Neural cell (in vitro differentiated cells): ENCODE results near the gene RAI2. TPM values are rescaled to one million over a fixed set of nuclear protein-coding genes. Genes with fewer than 3 reads are reported as not detected.

Source experiments
- H2AFZ ChIP-seq: fragments of 200-600, 300-800 bp; sonication (generic), shearing (Covaris generic); 2 replicates; pipeline ENCODE4 v1.6.0; 2014; ENCODE audit warnings: low read depth, mild to moderate bottlenecking, antibody characterized with exemption, low read length, moderate library complexity
- H3F3A ChIP-seq: fragments of 200-600 bp; shearing (Covaris generic); 2 replicates; pipeline ENCODE4 v1.6.1; 2016; ENCODE audit warnings: mild to moderate bottlenecking, moderate library complexity, mixed read lengths, antibody characterized with exemption, low read length; ENCODE audit not compliant: insufficient read depth, poor library complexity, severe bottlenecking
- H3K27ac ChIP-seq: fragments of 200-600, 300-800 bp; sonication (generic), shearing (Covaris generic); 2 replicates; pipeline ENCODE4 v1.5.1; 2014; ENCODE audit warnings: mild to moderate bottlenecking, low read length, moderate library complexity
- H3K27me3 ChIP-seq: fragments of 300-800, 200-600 bp; sonication (generic), shearing (Covaris generic); 2 replicates; pipeline ENCODE4 v1.6.0; 2014; ENCODE audit warnings: mild to moderate bottlenecking, low read depth, low read length, moderate library complexity; ENCODE audit not compliant: insufficient read depth
- H3K36me3 ChIP-seq: fragments of 300-800, 200-600 bp; sonication (generic), shearing (Covaris generic); 2 replicates; pipeline ENCODE4 v1.5.1; 2014; ENCODE audit warnings: mild to moderate bottlenecking, antibody characterized with exemption, low read length, moderate library complexity; ENCODE audit not compliant: insufficient read depth
- H3K4me2 ChIP-seq: fragments of 300-800, 200-600 bp; sonication (generic), shearing (Covaris generic); 2 replicates; pipeline ENCODE4 v1.6.0; 2014; ENCODE audit warnings: mild to moderate bottlenecking, low read length
- H3K4me3 ChIP-seq: fragments of 300-800, 200-600 bp; sonication (generic), shearing (Covaris generic); 2 replicates; pipeline ENCODE4 v1.5.1; 2014; ENCODE audit warnings: mild to moderate bottlenecking, low read length, moderate library complexity
- H3K79me2 ChIP-seq: fragments of 200-600 bp; shearing (Covaris generic); replicated peaks from 2 replicates; pipeline ENCODE4 v1.6.0; 2014; ENCODE audit warnings: mild to moderate bottlenecking, low read length, moderate library complexity; ENCODE audit not compliant: insufficient read depth
- H3K9ac ChIP-seq: fragments of 300-800, 200-600 bp; sonication (generic), shearing (Covaris generic); 2 replicates; pipeline ENCODE4 v1.6.1; 2016; ENCODE audit warnings: mild to moderate bottlenecking, low read length, mixed read lengths
- H3K9me2 ChIP-seq: fragments of 200-600 bp; shearing (Covaris generic); 2 replicates; pipeline ENCODE4 v1.6.1; 2016; ENCODE audit warnings: mild to moderate bottlenecking, low read length, mixed read lengths; ENCODE audit not compliant: insufficient read depth
- H3K9me3 ChIP-seq: fragments of 200-600, 300-800 bp; sonication (generic), shearing (Covaris generic); 2 replicates; pipeline ENCODE4 v1.6.1; 2016; ENCODE audit warnings: mild to moderate bottlenecking, mixed run types, low read length, moderate library complexity, mixed read lengths
- H4K20me1 ChIP-seq: fragments of 200-600 bp; shearing (Covaris generic); 2 replicates; pipeline ENCODE4 v1.6.1; 2016; ENCODE audit warnings: mild to moderate bottlenecking, mixed run types; ENCODE audit not compliant: insufficient read depth
- CTCF ChIP-seq: fragments of 450-650 bp; IDR thresholded peaks from 2 replicates; pipeline ENCODE4 v1.5.1; 2014; ENCODE audit warnings: antibody characterized with exemption, mild to moderate bottlenecking, moderate library complexity; ENCODE audit not compliant: poor library complexity, severe bottlenecking
- EP300 ChIP-seq: fragments of 450-650 bp; conservative IDR thresholded peaks from 2 replicates; pipeline ENCODE4 v1.6.1; 2014; ENCODE audit warnings: antibody characterized with exemption, mild to moderate bottlenecking, moderate library complexity; ENCODE audit not compliant: poor library complexity, severe bottlenecking
- EZH2 ChIP-seq: fragments of 200-600, 300-800 bp; shearing (Covaris generic), sonication (generic); IDR thresholded peaks from 2 replicates; pipeline ENCODE4 v1.6.1; 2014; ENCODE audit warnings: antibody characterized with exemption, low read length, borderline replicate concordance, mild to moderate bottlenecking; ENCODE audit not compliant: insufficient read depth, poor library complexity, severe bottlenecking
- MXI1 ChIP-seq: fragments of 450-650 bp; conservative IDR thresholded peaks from 2 replicates; pipeline ENCODE4 v1.6.1; 2014; ENCODE audit warnings: antibody characterized with exemption, mild to moderate bottlenecking; ENCODE audit not compliant: poor library complexity, severe bottlenecking
- POLR2AphosphoS5 ChIP-seq: IDR thresholded peaks from 2 replicates; pipeline ENCODE4 v1.6.1; 2012
- RAD21 ChIP-seq: fragments of 450-650 bp; conservative IDR thresholded peaks from 2 replicates; pipeline ENCODE4 v1.6.1; 2014; ENCODE audit warnings: antibody characterized with exemption, mild to moderate bottlenecking, moderate library complexity
- SMC3 ChIP-seq: fragments of 450-650 bp; conservative IDR thresholded peaks from 2 replicates; pipeline ENCODE4 v1.6.1; 2014; ENCODE audit warnings: antibody characterized with exemption, mild to moderate bottlenecking, moderate library complexity; ENCODE audit not compliant: poor library complexity
- TAF1 ChIP-seq: IDR thresholded peaks from 2 replicates; pipeline ENCODE4 v1.6.1; 2012; ENCODE audit warnings: low read depth
- polyA plus RNA-seq: library from polyadenylated mRNA; depleted of rRNA; stranded (reverse); fragments of >200 nt; gene quantifications from 2 replicates; pipeline ENCODE4 v1.2.3, GENCODE V29; 2014
- TF ChIP-seq, protein P1 (sequence below): IDR thresholded peaks from 2 replicates; pipeline ENCODE4 v1.6.1; 2012; ENCODE audit warnings: borderline replicate concordance

The RAI2 gene
- polyA plus RNA-seq, 1 donor from 2014 or later: 4.8 TPM

DNA sequence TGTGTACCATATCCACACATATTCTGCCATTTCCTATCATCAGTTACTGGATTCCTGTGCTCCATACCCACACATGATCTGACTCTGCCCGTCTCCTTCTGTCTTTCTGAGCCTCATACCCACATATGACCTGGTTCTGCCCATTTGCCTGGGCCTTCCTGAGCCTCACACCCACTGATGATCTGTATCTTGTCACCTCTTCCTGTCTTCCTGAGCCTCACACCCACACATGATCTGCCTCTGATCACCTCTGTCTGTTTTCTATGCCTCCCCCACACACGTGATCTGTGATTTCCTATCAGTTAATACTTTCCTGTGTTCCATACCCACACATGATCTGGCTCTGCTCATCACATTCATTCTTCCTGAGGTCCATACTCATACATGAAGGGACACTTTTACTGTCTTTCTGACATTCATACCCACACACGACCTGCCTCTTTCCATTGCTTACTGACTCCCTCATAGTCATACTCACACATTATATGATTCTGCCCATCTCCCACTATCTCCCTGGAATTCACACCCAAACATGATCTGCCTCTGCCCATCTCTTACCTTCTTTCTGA, 91.3 kb downstream of the RAI2 start:
- no peaks in the 10 kb centered on the region for H4K20me1 ChIP-seq
- TF ChIP-seq, protein P1, sequence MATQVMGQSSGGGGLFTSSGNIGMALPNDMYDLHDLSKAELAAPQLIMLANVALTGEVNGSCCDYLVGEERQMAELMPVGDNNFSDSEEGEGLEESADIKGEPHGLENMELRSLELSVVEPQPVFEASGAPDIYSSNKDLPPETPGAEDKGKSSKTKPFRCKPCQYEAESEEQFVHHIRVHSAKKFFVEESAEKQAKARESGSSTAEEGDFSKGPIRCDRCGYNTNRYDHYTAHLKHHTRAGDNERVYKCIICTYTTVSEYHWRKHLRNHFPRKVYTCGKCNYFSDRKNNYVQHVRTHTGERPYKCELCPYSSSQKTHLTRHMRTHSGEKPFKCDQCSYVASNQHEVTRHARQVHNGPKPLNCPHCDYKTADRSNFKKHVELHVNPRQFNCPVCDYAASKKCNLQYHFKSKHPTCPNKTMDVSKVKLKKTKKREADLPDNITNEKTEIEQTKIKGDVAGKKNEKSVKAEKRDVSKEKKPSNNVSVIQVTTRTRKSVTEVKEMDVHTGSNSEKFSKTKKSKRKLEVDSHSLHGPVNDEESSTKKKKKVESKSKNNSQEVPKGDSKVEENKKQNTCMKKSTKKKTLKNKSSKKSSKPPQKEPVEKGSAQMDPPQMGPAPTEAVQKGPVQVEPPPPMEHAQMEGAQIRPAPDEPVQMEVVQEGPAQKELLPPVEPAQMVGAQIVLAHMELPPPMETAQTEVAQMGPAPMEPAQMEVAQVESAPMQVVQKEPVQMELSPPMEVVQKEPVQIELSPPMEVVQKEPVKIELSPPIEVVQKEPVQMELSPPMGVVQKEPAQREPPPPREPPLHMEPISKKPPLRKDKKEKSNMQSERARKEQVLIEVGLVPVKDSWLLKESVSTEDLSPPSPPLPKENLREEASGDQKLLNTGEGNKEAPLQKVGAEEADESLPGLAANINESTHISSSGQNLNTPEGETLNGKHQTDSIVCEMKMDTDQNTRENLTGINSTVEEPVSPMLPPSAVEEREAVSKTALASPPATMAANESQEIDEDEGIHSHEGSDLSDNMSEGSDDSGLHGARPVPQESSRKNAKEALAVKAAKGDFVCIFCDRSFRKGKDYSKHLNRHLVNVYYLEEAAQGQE: no peak
- TF ChIP-seq TAF1: no peak
- TF ChIP-seq POLR2AphosphoS5: no peak
- TF ChIP-seq EZH2: no peak
- TF ChIP-seq CTCF: no peak
- TF ChIP-seq SMC3: no peak
- no peak for TF ChIP-seq RAD21
- TF ChIP-seq MXI1: no peak
- TF ChIP-seq EP300: no peak
- H3K9ac ChIP-seq: no peak overlapping the region
- H3K9me2 ChIP-seq: no peaks in the 10 kb centered on the region
- no peaks in the 10 kb centered on the region for H3K36me3 ChIP-seq
- H3F3A ChIP-seq: no peaks in the 10 kb centered on the region
- no peak overlapping the region for H3K4me2 ChIP-seq
- H2AFZ ChIP-seq: no peak overlapping the region
- no peak overlapping the region for H3K27ac ChIP-seq
- H3K79me2 ChIP-seq: no peaks in the 10 kb centered on the region
- H3K4me3 ChIP-seq: no peak overlapping the region
- no peaks in the 10 kb centered on the region for H3K27me3 ChIP-seq
- no peaks in the 10 kb centered on the region for H3K9me3 ChIP-seq

- Histone ChIP-seq H3K79me2 (no peaks in the 10 kb centered on the region), H3K9me3 (no peaks in the 10 kb centered on the region), H3K9me2 (no peaks in the 10 kb centered on the region), H3K36me3 (no peaks in the 10 kb centered on the region), H3K4me3 (no peak overlapping the region), H3F3A (no peaks in the 10 kb centered on the region), H4K20me1 (no peaks in the 10 kb centered on the region), H2AFZ (no peak overlapping the region), H3K27ac (no peak overlapping the region), H3K4me2 (no peak overlapping the region), H3K27me3 (no peaks in the 10 kb centered on the region), H3K9ac (no peak overlapping the region)
- TF ChIP-seq EP300 (no peak), POLR2AphosphoS5 (no peak), EZH2 (no peak), MXI1 (no peak), RAD21 (no peak), CTCF (no peak), TAF1 (no peak), SMC3 (no peak)
- TF ChIP-seq, protein P1: no peak
These were observed 92.1 kb downstream of the RAI2 start for GRCh38 chrX:17768997-17769396.
